GM15510 (cell line): Measurements from ENCODE around the gene DDR1.

ENCODE experiments used
- POLR2A ChIP-seq: IDR thresholded peaks from 3 replicates; pipeline ENCODE4 v1.6.1; 2011; ENCODE audit warnings: borderline replicate concordance; ENCODE audit not compliant: insufficient read length; ENCODE audit errors: extremely low read depth

Gene DDR1

GRCh38 chr6:30937265-30937664 is 52.9 kb downstream of the DDR1 start:
- TF ChIP-seq POLR2A: no peak

DNA sequence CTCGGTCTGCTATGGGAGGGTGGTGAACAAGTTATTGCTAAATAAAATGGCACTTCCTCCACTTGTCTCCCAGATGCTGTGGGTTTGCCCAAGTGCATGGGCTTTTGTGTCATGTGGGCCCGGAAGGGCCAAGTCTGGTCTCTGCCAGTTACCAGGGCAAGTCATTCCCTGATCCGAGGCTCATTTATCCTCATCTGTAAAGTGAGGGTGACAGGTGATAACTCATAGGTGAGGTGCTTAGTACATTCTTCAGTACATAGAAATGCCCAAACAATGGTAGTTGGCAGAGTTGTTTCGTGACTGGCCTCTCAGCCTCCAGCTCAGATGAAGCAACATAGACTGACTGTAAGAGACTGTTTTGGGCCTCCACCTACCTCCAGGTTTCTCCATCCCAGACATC is 54.4 kb downstream of the DDR1 start:
- no peak for TF ChIP-seq POLR2A

- no peak for TF ChIP-seq POLR2A
These were observed 55.2 kb downstream of the DDR1 start for GRCh38 chr6:30939473-30939872.

GRCh38 chr6:30940361-30940986 is 56.2 kb downstream of the DDR1 start, which contains the start of gene MUCL3:
MUCL3 (plus strand) TSS chr6:30940973; CDS start chr6:30941000, 27 bp downstream.
- no peak for TF ChIP-seq POLR2A

GRCh38 chr6:30942338-30943060 is 58.2 kb downstream of the DDR1 start:
- TF ChIP-seq POLR2A: no peak

- TF ChIP-seq POLR2A: no peak
These were observed 59.7 kb downstream of the DDR1 start for GRCh38 chr6:30944051-30944450.

DNA sequence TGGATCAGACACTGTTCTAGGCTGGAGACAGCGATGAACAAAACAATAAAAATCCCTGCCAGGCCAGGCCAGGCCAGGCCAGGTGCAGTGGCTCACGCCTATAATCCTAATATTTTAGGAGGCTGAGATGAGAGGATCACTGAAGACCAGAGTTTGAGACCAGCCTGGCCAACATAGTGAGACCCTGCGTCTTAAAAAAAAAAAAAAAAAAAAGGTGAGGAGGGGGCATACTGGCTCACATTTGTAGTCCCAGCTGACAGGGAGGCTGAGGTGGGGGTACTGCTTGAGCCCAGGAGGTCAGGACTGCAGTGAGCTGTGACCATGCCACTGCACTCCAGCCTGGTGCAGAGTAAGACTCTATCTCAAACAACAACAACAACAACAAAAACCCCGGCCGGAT is 61.0 kb downstream of the DDR1 start:
- no peak for TF ChIP-seq POLR2A

- no peak for TF ChIP-seq POLR2A
These were observed 62.9 kb downstream of the DDR1 start for GRCh38 chr6:30947231-30947630.

GRCh38 chr6:30948811-30949210 is 64.5 kb downstream of the DDR1 start:
- TF ChIP-seq POLR2A: no peak
